IMR-90 (cell line): ENCODE results near the gene MEGF8. TPM values are rescaled to one million over a fixed set of nuclear protein-coding genes. Genes with fewer than 3 reads are reported as not detected.

Experiments
- ATAC-seq: fragments of 200-7000 bp; cut with Tn5 transposase; 2 replicates; pipeline ENCODE4 v1.9.1; 2020; ENCODE audit warnings: low read depth, mild to moderate bottlenecking, moderate library complexity
- BruUV-seq: library from RNA; stranded (reverse); fragments of 400-500 nt; replicated peaks from 2 replicates; lab custom pipeline; 2021; lab: Mats Ljungman, UMichigan
- CTCF ChIA-PET: fragments of 300-600 bp; formaldehyde crosslinking; extraction: SDS; loops from one replicate; lab custom pipeline; 2021; ENCODE audit warnings: antibody characterized with exemption; lab: Yijun Ruan, JAX
- POLR2A ChIA-PET: fragments of 300-600 bp; sonication (Branson Sonifier 250); formaldehyde crosslinking; loops from one replicate; lab custom pipeline; 2022; ENCODE audit warnings: antibody characterized with exemption; ENCODE audit not compliant: unreplicated experiment; lab: Charles Lee
- DNase-seq: peaks from one replicate; pipeline ENCODE4 v3.0.0; 2013
- H2AFZ ChIP-seq: replicated peaks from 2 replicates; pipeline ENCODE3; 2013; ENCODE audit warnings: low read length, mild to moderate bottlenecking; ENCODE audit not compliant: poor library complexity
- H2AK5ac ChIP-seq: 2 replicates; pipeline ENCODE4 v1.6.1; 2013; ENCODE audit warnings: low read depth, low read length, inconsistent platforms
- H2AK9ac ChIP-seq: replicated peaks from 2 replicates; pipeline ENCODE3; 2013; ENCODE audit warnings: mild to moderate bottlenecking, low read depth, low read length, moderate library complexity; ENCODE audit not compliant: poor library complexity
- H2BK120ac ChIP-seq: 2 replicates; pipeline ENCODE4 v1.6.1; 2013; ENCODE audit warnings: low read depth, low read length, inconsistent platforms
- H2BK15ac ChIP-seq: 3 replicates; pipeline ENCODE4 v1.6.1; 2013; ENCODE audit warnings: low read depth, low read length, inconsistent platforms
- H2BK20ac ChIP-seq: 2 replicates; pipeline ENCODE4 v1.6.1; 2013; ENCODE audit warnings: low read depth, mild to moderate bottlenecking, inconsistent platforms, low read length, moderate library complexity
- H2BK5ac ChIP-seq: 2 replicates; pipeline ENCODE4 v1.6.1; 2013; ENCODE audit warnings: mild to moderate bottlenecking, low read depth, low read length, inconsistent platforms; ENCODE audit not compliant: poor library complexity, severe bottlenecking
- H3K14ac ChIP-seq: replicated peaks from 2 replicates; pipeline ENCODE4 v1.6.1; 2013; ENCODE audit warnings: low read depth, low read length, inconsistent platforms
- H3K18ac ChIP-seq: 2 replicates; pipeline ENCODE4 v1.6.1; 2013; ENCODE audit warnings: low read depth, low read length, control low read depth
- H3K23ac ChIP-seq: 2 replicates; pipeline ENCODE4 v1.6.1; 2013; ENCODE audit warnings: low read depth, low read length, inconsistent platforms
- H3K27ac ChIP-seq: 2 replicates; pipeline ENCODE4 v1.5.1; 2013; ENCODE audit warnings: mild to moderate bottlenecking, control low read depth, low read length; ENCODE audit not compliant: insufficient read depth
- H3K27me3 ChIP-seq: 2 replicates; pipeline ENCODE4 v1.6.1; 2013; ENCODE audit warnings: low read length; ENCODE audit not compliant: control insufficient read depth, insufficient read depth
- H3K36me3 ChIP-seq: 2 replicates; pipeline ENCODE4 v1.6.1; 2013; ENCODE audit warnings: low read length, mixed read lengths; ENCODE audit not compliant: control insufficient read depth, insufficient read depth
- H3K4ac ChIP-seq: 2 replicates; pipeline ENCODE4 v1.6.1; 2013; ENCODE audit warnings: low read depth, low read length, inconsistent platforms
- H3K4me1 ChIP-seq: 2 replicates; pipeline ENCODE4 v1.6.1; 2013; ENCODE audit warnings: low read length, mixed read lengths; ENCODE audit not compliant: control insufficient read depth, insufficient read depth
- H3K4me2 ChIP-seq: 2 replicates; pipeline ENCODE4 v1.6.1; 2013; ENCODE audit warnings: low read depth, mild to moderate bottlenecking, control low read depth, low read length, moderate library complexity
- H3K4me3 ChIP-seq: 2 replicates; pipeline ENCODE4 v1.5.1; 2013; ENCODE audit warnings: low read depth, mild to moderate bottlenecking, control low read depth, low read length, moderate library complexity; ENCODE audit not compliant: insufficient read depth
- H3K56ac ChIP-seq: 2 replicates; pipeline ENCODE4 v1.6.1; 2013; ENCODE audit warnings: low read length, inconsistent platforms; ENCODE audit not compliant: insufficient read depth; ENCODE audit errors: extremely low read depth
- H3K79me1 ChIP-seq, 2 experiments: 2 replicates each; pipeline ENCODE4 v1.6.1; 2013; ENCODE audit warnings: low read length in 2 of 2, inconsistent platforms in 1 of 2, low read depth in 1 of 2
- H3K9ac ChIP-seq: 2 replicates; pipeline ENCODE4 v1.6.1; 2013; ENCODE audit warnings: low read depth, low read length, control low read depth
- H3K9me1 ChIP-seq: 2 replicates; pipeline ENCODE4 v1.6.1; 2013; ENCODE audit warnings: low read length, inconsistent platforms; ENCODE audit not compliant: insufficient read depth
- H3K9me3 ChIP-seq: 2 replicates; pipeline ENCODE4 v1.6.1; 2013; ENCODE audit warnings: low read length; ENCODE audit not compliant: control insufficient read depth, insufficient read depth
- H4K20me1 ChIP-seq: 2 replicates; pipeline ENCODE4 v1.6.1; 2013; ENCODE audit warnings: low read length, inconsistent platforms; ENCODE audit not compliant: insufficient read depth
- H4K5ac ChIP-seq: 2 replicates; pipeline ENCODE4 v1.6.1; 2013; ENCODE audit warnings: mild to moderate bottlenecking, low read depth, low read length, control low read depth
- H4K8ac ChIP-seq, 2 experiments: 2 replicates each; pipeline ENCODE4 v1.6.1; 2013; ENCODE audit warnings: low read depth in 2 of 2, low read length in 2 of 2, control low read depth in 1 of 2, inconsistent platforms in 1 of 2
- H4K91ac ChIP-seq: 2 replicates; pipeline ENCODE4 v1.6.1; 2013; ENCODE audit warnings: low read depth, low read length, inconsistent platforms; ENCODE audit not compliant: insufficient read depth
- BHLHE40 ChIP-seq: fragments of 150-350 bp; IDR thresholded peaks from 2 replicates; pipeline ENCODE4 v1.6.1; 2016; ENCODE audit warnings: mild to moderate bottlenecking, low read depth, low read length
- CEBPB ChIP-seq: IDR thresholded peaks from 2 replicates; pipeline ENCODE4 v1.6.1; 2012; ENCODE audit warnings: low read depth, low read length, improper control_type of control experiment
- CHD1 ChIP-seq: IDR thresholded peaks from 2 replicates; pipeline ENCODE4 v1.6.1; 2012; ENCODE audit warnings: low read depth, low read length, improper control_type of control experiment
- ELK1 ChIP-seq: fragments of 150-350 bp; IDR thresholded peaks from 2 replicates; pipeline ENCODE4 v1.6.1; 2016; ENCODE audit warnings: low read depth, mild to moderate bottlenecking, low read length, moderate library complexity, borderline replicate concordance
- MAZ ChIP-seq: IDR thresholded peaks from 2 replicates; pipeline ENCODE4 v1.6.1; 2012; ENCODE audit warnings: low read depth, mild to moderate bottlenecking, low read length, improper control_type of control experiment, moderate library complexity, borderline replicate concordance
- MXI1 ChIP-seq: IDR thresholded peaks from 2 replicates; pipeline ENCODE4 v1.6.1; 2012; ENCODE audit warnings: low read depth, mild to moderate bottlenecking, low read length, moderate library complexity, borderline replicate concordance
- NFE2L2 ChIP-seq: fragments of 150-350 bp; IDR thresholded peaks from 2 replicates; pipeline ENCODE4 v1.6.1; 2016; ENCODE audit warnings: low read depth, mild to moderate bottlenecking, low read length
- POLR2A ChIP-seq: IDR thresholded peaks from 2 replicates; pipeline ENCODE4 v1.6.1; 2012; ENCODE audit warnings: mild to moderate bottlenecking, low read depth, low read length
- RAD21 ChIP-seq: IDR thresholded peaks from 2 replicates; pipeline ENCODE4 v1.6.1; 2012; ENCODE audit warnings: low read length, improper control_type of control experiment
- RCOR1 ChIP-seq: IDR thresholded peaks from 2 replicates; pipeline ENCODE4 v1.6.1; 2012; ENCODE audit warnings: mild to moderate bottlenecking, low read length, improper control_type of control experiment; ENCODE audit not compliant: insufficient replicate concordance
- RFX5 ChIP-seq: IDR thresholded peaks from 2 replicates; pipeline ENCODE4 v1.8.0; 2012; ENCODE audit warnings: low read depth, mild to moderate bottlenecking, low read length, moderate library complexity
- SMC3 ChIP-seq: fragments of 150-350 bp; IDR thresholded peaks from 2 replicates; pipeline ENCODE4 v1.6.1; 2016; ENCODE audit warnings: low read depth, mild to moderate bottlenecking, antibody characterized with exemption, low read length, moderate library complexity
- USF2 ChIP-seq: fragments of 150-350 bp; IDR thresholded peaks from 2 replicates; pipeline ENCODE4 v1.6.1; 2017; ENCODE audit warnings: mild to moderate bottlenecking, antibody characterized with exemption, low read length, low read depth
- WGBS, 2 experiments: methylation state at CpG; one replicate each; pipeline versions ENCODE4 v1.1.5 to v1.1.7; 2013; ENCODE audit warnings: missing lambda C conversion rate in 2 of 2; ENCODE audit not compliant: insufficient read length in 1 of 2; ENCODE audit errors: extremely low coverage in 2 of 2; 5-methylcytosine and 5-hydroxymethylcytosine counted together
- dilution Hi-C: fragments of 300-500 bp; cut with HindIII; formaldehyde crosslinking; loops from one replicate; pipeline ENCODE4 v1.14.3; 2018; ENCODE audit warnings: low sequenced_read_pairs; ENCODE audit not compliant: unreplicated experiment
- in situ Hi-C: fragments of 300-500 bp; cut with MboI; formaldehyde crosslinking; loops from 3 replicates; pipeline ENCODE4 v1.14.3; 2019; ENCODE audit warnings: low sequenced_read_pairs, inconsistent platforms, mixed read lengths
- intact Hi-C: fragments of 100-400 bp; cut with micrococcal nuclease; formaldehyde crosslinking; loops from 2 replicates; pipeline ENCODE4 v1.10.0; 2022
- polyA plus RNA-seq, 3 experiments: library from polyadenylated mRNA; depleted of rRNA; stranded (reverse); fragments of >200 nt; gene quantifications; 2 replicates each; pipeline ENCODE4 v1.2.3, GENCODE V29; 2012; ENCODE audit warnings: low replicate concordance in 1 of 3
- total RNA-seq: library from RNA; depleted of rRNA; stranded (reverse); fragments of >200 nt; gene quantifications from 2 replicates; pipeline ENCODE4 v1.2.3, GENCODE V29; 2012
- TF ChIP-seq, protein P1 (sequence below): conservative IDR thresholded peaks from 2 replicates; pipeline ENCODE4 v1.5.1; 2012; ENCODE audit warnings: mild to moderate bottlenecking, low read depth, low read length, improper control_type of control experiment

MEGF8 gene
- total and polyA plus RNA-seq, 2 of the 4 experiments (the other 2 are of a cell fraction), result 2.3 to 12.5 TPM

DNA sequence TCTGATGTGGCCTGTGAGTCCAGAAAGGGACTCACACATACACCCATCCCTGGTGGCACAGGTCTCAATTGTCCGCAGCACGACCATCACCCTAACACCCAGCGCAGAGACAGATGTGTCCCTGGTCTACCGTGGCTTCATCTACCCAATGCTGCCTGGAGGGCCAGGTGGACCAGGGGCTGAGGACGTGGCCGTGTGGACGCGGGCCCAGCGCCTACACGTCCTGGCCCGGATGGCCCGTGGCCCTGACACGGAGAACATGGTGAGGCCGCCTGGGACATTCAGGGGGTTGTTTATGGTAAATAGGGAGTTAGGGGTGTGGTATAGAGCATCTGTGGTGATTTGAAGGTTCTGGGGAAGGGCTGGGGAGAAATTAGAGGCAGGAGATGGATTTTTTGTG is 22.8 kb downstream of the MEGF8 start:
- CTCF ChIA-PET, result no interaction called here
- H2BK5ac ChIP-seq, result no peak overlapping the region
- no peaks in the 10 kb centered on the region for H3K27me3 ChIP-seq
- no peak overlapping the region for H2BK120ac ChIP-seq
- DNase-seq (no peak), ATAC-seq (no peak)
- no peak overlapping the region for H2AFZ ChIP-seq
- no peaks in the 10 kb centered on the region for H3K9me1 ChIP-seq
- peaks cover 18% of the 10 kb centered on the region; the same call in 1 of the 2 replicates for H3K36me3 ChIP-seq
- H4K5ac ChIP-seq, result no peak overlapping the region
- no peak for TF ChIP-seq ELK1
- no peak for TF ChIP-seq RAD21
- TF ChIP-seq SMC3, result no peak
- TF ChIP-seq CHD1, result no peak
- TF ChIP-seq BHLHE40, result no peak
- TF ChIP-seq RCOR1, result no peak
- TF ChIP-seq, protein P1, sequence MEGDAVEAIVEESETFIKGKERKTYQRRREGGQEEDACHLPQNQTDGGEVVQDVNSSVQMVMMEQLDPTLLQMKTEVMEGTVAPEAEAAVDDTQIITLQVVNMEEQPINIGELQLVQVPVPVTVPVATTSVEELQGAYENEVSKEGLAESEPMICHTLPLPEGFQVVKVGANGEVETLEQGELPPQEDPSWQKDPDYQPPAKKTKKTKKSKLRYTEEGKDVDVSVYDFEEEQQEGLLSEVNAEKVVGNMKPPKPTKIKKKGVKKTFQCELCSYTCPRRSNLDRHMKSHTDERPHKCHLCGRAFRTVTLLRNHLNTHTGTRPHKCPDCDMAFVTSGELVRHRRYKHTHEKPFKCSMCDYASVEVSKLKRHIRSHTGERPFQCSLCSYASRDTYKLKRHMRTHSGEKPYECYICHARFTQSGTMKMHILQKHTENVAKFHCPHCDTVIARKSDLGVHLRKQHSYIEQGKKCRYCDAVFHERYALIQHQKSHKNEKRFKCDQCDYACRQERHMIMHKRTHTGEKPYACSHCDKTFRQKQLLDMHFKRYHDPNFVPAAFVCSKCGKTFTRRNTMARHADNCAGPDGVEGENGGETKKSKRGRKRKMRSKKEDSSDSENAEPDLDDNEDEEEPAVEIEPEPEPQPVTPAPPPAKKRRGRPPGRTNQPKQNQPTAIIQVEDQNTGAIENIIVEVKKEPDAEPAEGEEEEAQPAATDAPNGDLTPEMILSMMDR, result no peak
- no peak for TF ChIP-seq MAZ
- no peak for TF ChIP-seq CEBPB
- TF ChIP-seq USF2, result no peak
- no peak for TF ChIP-seq MXI1
- no peak for TF ChIP-seq RFX5
- no peak for TF ChIP-seq NFE2L2
- no peak for TF ChIP-seq POLR2A
- H3K23ac ChIP-seq, result no peak overlapping the region
- WGBS, 2 experiments, result 96% methylated on average over 10 of the region's 14 CpGs; no CpG with 5 or more reads in 1 of the 2 experiments
- no peak overlapping the region for H3K27ac ChIP-seq
- dilution Hi-C loops, result no loop called here
- no peak overlapping the region for H3K4ac ChIP-seq
- no peak overlapping the region for H3K4me3 ChIP-seq
- no peak overlapping the region for H2AK9ac ChIP-seq
- no peak overlapping the region for H2BK15ac ChIP-seq
- in situ Hi-C loops, result no loop called here
- no peak overlapping the region for H3K18ac ChIP-seq
- no peak overlapping the region for H3K4me2 ChIP-seq
- H3K14ac ChIP-seq, result no peak overlapping the region
- H4K91ac ChIP-seq, result no peak overlapping the region
- no peaks in the 10 kb centered on the region for H3K9me3 ChIP-seq
- H3K79me1 ChIP-seq, result no peaks in the 10 kb centered on the region
- no peak overlapping the region for H3K56ac ChIP-seq
- intact Hi-C loops, result no loop called here
- no peak overlapping the region for H3K9ac ChIP-seq
- H2AK5ac ChIP-seq, result no peak overlapping the region
- BruUV-seq, result no TSS peak
- H4K20me1 ChIP-seq, result no peaks in the 10 kb centered on the region
- POLR2A ChIA-PET, result no interaction called here
- H3K4me1 ChIP-seq, result no peaks in the 10 kb centered on the region; the same call in 1 of the 2 replicates
- no peak overlapping the region for H4K8ac ChIP-seq
- H2BK20ac ChIP-seq, result no peak overlapping the region
